RWPE2 (cell line): ENCODE results near the gene LDLRAD1.

Source experiments
- ATAC-seq: fragments of 200-7000 bp; cut with Tn5 transposase; 3 replicates; pipeline ENCODE4 v1.9.1; 2021; ENCODE audit warnings: low read depth
- DNase-seq: peaks from one replicate; pipeline ENCODE4 v3.0.0-alpha.2; 2020; ENCODE audit warnings: low spot score
- H3K27ac ChIP-seq: fragments of 450-650 bp; 2 replicates; pipeline ENCODE4 v1.5.1; 2017; ENCODE audit warnings: mild to moderate bottlenecking; ENCODE audit not compliant: poor library complexity, severe bottlenecking
- H3K27me3 ChIP-seq: fragments of 250-450 bp; sonication (Bioruptor Pico); 2 replicates; pipeline ENCODE4 v1.5.1; 2021; ENCODE audit warnings: mild to moderate bottlenecking, moderate library complexity; ENCODE audit not compliant: insufficient read depth, poor library complexity, severe bottlenecking
- H3K36me3 ChIP-seq: fragments of 250-450 bp; sonication (Bioruptor Pico); 2 replicates; pipeline ENCODE4 v1.5.1; 2020; ENCODE audit warnings: low read depth, mild to moderate bottlenecking, moderate library complexity
- H3K4me1 ChIP-seq: fragments of 250-450 bp; sonication (Bioruptor Pico); 2 replicates; pipeline ENCODE4 v1.5.1; 2021; ENCODE audit warnings: mild to moderate bottlenecking, moderate library complexity; ENCODE audit not compliant: insufficient read depth, poor library complexity, severe bottlenecking
- H3K4me3 ChIP-seq: fragments of 250-450 bp; sonication (Bioruptor Pico); 2 replicates; pipeline ENCODE4 v1.5.1; 2021; ENCODE audit warnings: mild to moderate bottlenecking, moderate library complexity; ENCODE audit not compliant: severe bottlenecking
- H3K9me3 ChIP-seq: fragments of 250-450 bp; sonication (Bioruptor Pico); 2 replicates; pipeline ENCODE4 v1.5.1; 2021; ENCODE audit warnings: mild to moderate bottlenecking, moderate library complexity; ENCODE audit not compliant: severe bottlenecking
- TF ChIP-seq, protein P1 (sequence below): fragments of 450-650 bp; IDR thresholded peaks from one replicate; pipeline ENCODE4 v1.5.1; 2017; ENCODE audit warnings: mild to moderate bottlenecking, moderate library complexity; ENCODE audit not compliant: poor library complexity, severe bottlenecking

LDLRAD1 gene

DNA sequence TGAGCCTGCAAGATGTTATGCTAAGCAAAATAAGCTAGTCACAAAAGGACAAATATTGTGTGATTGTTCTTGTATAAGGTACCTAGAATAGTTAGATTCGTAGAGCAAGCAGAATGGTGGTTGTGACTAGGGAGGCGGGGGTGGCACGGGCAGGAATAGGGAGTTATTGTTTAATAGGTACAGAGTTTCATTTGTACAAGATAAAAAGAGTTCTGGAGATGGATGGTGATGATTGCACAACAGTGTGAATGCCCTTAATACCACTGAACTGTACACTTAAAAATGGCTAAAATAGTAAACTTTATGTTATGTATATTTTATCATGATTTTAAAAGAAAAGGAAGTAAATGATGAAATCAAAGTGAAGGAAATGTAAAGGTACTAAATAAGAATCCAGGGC is 51.2 kb downstream of the LDLRAD1 start:
- no peaks in the 10 kb centered on the region for H3K4me1 ChIP-seq
- TF ChIP-seq, protein P1, sequence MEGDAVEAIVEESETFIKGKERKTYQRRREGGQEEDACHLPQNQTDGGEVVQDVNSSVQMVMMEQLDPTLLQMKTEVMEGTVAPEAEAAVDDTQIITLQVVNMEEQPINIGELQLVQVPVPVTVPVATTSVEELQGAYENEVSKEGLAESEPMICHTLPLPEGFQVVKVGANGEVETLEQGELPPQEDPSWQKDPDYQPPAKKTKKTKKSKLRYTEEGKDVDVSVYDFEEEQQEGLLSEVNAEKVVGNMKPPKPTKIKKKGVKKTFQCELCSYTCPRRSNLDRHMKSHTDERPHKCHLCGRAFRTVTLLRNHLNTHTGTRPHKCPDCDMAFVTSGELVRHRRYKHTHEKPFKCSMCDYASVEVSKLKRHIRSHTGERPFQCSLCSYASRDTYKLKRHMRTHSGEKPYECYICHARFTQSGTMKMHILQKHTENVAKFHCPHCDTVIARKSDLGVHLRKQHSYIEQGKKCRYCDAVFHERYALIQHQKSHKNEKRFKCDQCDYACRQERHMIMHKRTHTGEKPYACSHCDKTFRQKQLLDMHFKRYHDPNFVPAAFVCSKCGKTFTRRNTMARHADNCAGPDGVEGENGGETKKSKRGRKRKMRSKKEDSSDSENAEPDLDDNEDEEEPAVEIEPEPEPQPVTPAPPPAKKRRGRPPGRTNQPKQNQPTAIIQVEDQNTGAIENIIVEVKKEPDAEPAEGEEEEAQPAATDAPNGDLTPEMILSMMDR: no peak
- no peak overlapping the region for H3K4me3 ChIP-seq
- peaks cover 76% of the 10 kb centered on the region for H3K36me3 ChIP-seq
- ATAC-seq: no peak
- no peaks in the 10 kb centered on the region for H3K27me3 ChIP-seq
- H3K9me3 ChIP-seq: no peaks in the 10 kb centered on the region
- no peak overlapping the region for H3K27ac ChIP-seq
- DNase-seq: no peak

DNA sequence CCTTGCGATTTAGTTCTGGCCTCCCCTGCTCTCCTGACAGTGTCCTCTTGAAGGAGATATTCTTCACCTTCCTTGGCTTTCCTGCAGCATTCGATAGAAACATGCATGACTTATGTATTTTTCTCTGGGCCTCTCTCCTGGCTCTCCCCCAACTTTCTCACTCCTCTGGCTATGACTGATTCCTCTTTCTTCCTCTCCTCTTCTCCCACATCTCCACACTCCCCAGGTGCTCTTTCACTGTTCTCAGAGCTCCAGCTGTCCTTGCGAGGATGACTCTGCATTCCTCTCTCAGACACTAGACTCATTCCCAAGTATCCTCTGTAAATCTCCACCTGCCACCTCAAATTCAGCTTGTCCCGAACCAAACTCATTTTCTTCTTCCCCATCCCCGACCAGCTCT is 53.9 kb downstream of the LDLRAD1 start:
- TF ChIP-seq, protein P1: no peak
- ATAC-seq: no peak
- Histone ChIP-seq H3K4me3 (no peak overlapping the region), H3K36me3 (peaks cover 85% of the 10 kb centered on the region), H3K27me3 (no peaks in the 10 kb centered on the region), H3K9me3 (no peaks in the 10 kb centered on the region), H3K27ac (no peak overlapping the region), H3K4me1 (no peaks in the 10 kb centered on the region)
- DNase-seq: no peak

DNA sequence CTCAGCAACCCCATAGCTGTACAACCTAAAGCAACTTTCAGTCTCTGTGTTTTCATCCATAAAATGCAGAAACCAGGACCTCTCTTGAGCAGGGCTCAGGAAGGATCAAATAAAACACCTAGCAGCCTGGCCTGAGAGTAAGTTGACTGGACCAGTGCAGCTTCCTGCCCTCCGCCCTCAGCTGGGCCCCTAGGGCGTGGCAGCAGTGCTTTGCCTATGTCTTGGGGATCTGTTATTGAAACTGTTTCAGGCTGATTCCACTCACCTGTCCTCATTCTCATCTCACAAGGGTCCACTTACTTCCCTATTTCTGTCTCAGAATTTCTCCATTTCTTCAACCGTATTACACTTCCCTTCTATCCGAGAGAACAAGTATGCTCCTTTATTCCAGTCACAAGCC is 54.5 kb downstream of the LDLRAD1 start:
- H3K9me3 ChIP-seq: no peaks in the 10 kb centered on the region
- TF ChIP-seq, protein P1: no peak
- peaks cover 88% of the 10 kb centered on the region for H3K36me3 ChIP-seq
- H3K4me1 ChIP-seq: no peaks in the 10 kb centered on the region
- ATAC-seq: no peak
- no peak overlapping the region for H3K4me3 ChIP-seq
- no peak overlapping the region for H3K27ac ChIP-seq
- no peaks in the 10 kb centered on the region for H3K27me3 ChIP-seq
- no peak for DNase-seq

DNA sequence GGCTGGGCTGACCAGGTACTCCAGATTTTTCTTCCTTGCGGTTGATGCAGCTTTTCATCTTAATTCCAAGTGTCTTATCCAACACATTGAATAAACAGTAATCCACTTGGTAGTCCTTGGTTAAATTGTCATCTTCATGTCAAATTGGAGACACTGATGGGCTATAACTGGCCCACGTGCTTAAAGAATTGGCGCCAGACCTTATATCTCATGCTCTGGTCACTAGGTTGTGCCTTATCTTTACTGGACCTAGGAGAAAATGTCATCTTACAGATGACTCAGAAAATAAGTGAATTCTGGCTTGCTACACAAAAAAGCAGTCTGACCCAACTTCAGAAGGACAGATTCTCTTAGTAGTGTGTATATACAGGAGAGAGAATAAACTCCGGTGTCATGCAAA is 55.6 kb downstream of the LDLRAD1 start:
- no peak for DNase-seq
- Histone ChIP-seq H3K4me1 (peaks cover 8% of the 10 kb centered on the region), H3K27ac (no peak overlapping the region), H3K36me3 (peaks cover 88% of the 10 kb centered on the region), H3K9me3 (no peaks in the 10 kb centered on the region), H3K4me3 (no peak overlapping the region), H3K27me3 (no peaks in the 10 kb centered on the region)
- TF ChIP-seq, protein P1: no peak
- ATAC-seq: no peak

DNA sequence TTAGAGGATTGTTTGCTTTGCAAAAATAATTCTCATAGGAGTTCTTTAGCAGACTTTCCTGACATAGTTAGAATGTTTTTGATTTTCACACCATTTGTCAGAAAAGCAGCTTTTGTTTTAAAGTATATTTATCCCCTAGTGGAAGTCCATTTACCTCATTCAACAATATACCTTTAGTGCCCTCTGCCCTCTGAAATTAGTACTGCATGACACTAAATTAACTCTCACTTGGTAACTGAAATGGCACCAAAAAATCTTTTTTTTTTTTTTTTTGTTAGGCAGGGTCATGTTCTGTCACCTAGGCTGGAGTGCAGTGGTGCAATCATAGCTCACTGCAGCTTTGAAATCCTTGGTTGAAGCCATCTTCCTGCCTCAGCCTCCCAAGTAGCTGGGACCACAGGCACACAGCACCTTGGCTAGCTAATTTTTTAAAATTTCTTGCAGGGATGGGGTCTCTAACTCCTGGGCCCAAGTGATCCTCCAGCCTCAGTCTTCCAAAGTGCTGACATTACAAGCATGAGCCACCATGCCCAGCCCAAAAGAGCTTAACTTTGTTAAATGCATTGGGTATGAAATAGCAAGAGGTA is 58.2 kb downstream of the LDLRAD1 start:
- ATAC-seq: no peak

More for the DNA sequence above, 58.2 kb downstream of the LDLRAD1 start:
- H3K36me3 ChIP-seq: peaks cover 93% of the 10 kb centered on the region
- H3K4me3 ChIP-seq: no peak overlapping the region
- no peaks in the 10 kb centered on the region for H3K27me3 ChIP-seq
- DNase-seq: no peak
- no peaks in the 10 kb centered on the region for H3K9me3 ChIP-seq
- H3K27ac ChIP-seq: no peak overlapping the region
- peaks cover 24% of the 10 kb centered on the region for H3K4me1 ChIP-seq
- TF ChIP-seq, protein P1: peak; percentile 78
